Measurements from ENCODE around the gene SV2B. TPM values are rescaled to one million over a fixed set of nuclear protein-coding genes. Genes with fewer than 3 reads are reported as not detected.

The SV2B gene
- total RNA-seq, 1 experiment from 2014 or later = 1.4 TPM

DNA sequence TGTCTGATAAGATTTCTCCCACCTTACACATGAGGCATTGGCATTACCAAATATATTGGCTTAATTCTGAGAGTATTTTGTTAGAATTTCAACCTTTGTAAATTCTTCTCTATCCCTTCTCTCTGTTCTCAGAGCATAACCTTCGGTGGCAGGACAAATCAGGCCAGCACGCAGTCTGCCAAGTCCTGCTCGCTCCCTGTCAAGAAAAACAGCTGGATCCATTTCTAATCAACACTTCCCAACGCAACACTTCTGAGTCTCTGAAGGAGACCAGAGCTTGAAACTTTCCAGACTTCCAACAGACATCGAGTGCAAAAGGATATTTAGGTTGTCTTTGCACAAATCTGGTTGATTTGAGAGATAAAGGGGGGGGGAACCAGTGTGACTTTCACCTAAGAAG lies 125.7 kb downstream of the SV2B start:
- no peak overlapping the region for H3K4me3 Mint-ChIP-seq
- CTCF ChIA-PET = interaction anchor here (1.0 to 1.3 kb wide), 2 partner anchors 118 to 170 kb away, joined by 3 to 11 read pairs; no protein-coding TSS in a partner anchor
- H3K36me3 Mint-ChIP-seq = no peaks in the 10 kb centered on the region
- H3K27me3 Mint-ChIP-seq (ENCODE audit: low read depth) = no peaks in the 10 kb centered on the region
- DNase-seq (ENCODE audit: low spot score) = no peak
- H3K4me1 Mint-ChIP-seq = peaks cover 11% of the 10 kb centered on the region
- POLR2A ChIA-PET = no interaction called here
- no peaks in the 10 kb centered on the region for H3K9me3 Mint-ChIP-seq
- ATAC-seq = no peak
- H3K27ac Mint-ChIP-seq = no peak overlapping the region
- TF ChIP-seq, protein P1, sequence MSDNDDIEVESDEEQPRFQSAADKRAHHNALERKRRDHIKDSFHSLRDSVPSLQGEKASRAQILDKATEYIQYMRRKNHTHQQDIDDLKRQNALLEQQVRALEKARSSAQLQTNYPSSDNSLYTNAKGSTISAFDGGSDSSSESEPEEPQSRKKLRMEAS (CRISPR knock-in tag; IDR thresholded peaks at IDR 0.05) = no peak
- TF ChIP-seq NFATC4 (CRISPR knock-in tag; IDR thresholded peaks at IDR 0.05) (no peak), FOXJ3 (CRISPR knock-in tag; IDR thresholded peaks at IDR 0.05; ENCODE audit: borderline replicate concordance) (no peak), NR3C1 (CRISPR knock-in tag; conservative IDR thresholded peaks at IDR 0.05; ENCODE audit: low read depth) (no peak), KAT7 (CRISPR knock-in tag; IDR thresholded peaks at IDR 0.05; ENCODE audit: borderline replicate concordance) (no peak), MXD4 (CRISPR knock-in tag; IDR thresholded peaks at IDR 0.05; ENCODE audit: borderline replicate concordance) (no peak)
- TF ChIP-seq, protein P2, sequence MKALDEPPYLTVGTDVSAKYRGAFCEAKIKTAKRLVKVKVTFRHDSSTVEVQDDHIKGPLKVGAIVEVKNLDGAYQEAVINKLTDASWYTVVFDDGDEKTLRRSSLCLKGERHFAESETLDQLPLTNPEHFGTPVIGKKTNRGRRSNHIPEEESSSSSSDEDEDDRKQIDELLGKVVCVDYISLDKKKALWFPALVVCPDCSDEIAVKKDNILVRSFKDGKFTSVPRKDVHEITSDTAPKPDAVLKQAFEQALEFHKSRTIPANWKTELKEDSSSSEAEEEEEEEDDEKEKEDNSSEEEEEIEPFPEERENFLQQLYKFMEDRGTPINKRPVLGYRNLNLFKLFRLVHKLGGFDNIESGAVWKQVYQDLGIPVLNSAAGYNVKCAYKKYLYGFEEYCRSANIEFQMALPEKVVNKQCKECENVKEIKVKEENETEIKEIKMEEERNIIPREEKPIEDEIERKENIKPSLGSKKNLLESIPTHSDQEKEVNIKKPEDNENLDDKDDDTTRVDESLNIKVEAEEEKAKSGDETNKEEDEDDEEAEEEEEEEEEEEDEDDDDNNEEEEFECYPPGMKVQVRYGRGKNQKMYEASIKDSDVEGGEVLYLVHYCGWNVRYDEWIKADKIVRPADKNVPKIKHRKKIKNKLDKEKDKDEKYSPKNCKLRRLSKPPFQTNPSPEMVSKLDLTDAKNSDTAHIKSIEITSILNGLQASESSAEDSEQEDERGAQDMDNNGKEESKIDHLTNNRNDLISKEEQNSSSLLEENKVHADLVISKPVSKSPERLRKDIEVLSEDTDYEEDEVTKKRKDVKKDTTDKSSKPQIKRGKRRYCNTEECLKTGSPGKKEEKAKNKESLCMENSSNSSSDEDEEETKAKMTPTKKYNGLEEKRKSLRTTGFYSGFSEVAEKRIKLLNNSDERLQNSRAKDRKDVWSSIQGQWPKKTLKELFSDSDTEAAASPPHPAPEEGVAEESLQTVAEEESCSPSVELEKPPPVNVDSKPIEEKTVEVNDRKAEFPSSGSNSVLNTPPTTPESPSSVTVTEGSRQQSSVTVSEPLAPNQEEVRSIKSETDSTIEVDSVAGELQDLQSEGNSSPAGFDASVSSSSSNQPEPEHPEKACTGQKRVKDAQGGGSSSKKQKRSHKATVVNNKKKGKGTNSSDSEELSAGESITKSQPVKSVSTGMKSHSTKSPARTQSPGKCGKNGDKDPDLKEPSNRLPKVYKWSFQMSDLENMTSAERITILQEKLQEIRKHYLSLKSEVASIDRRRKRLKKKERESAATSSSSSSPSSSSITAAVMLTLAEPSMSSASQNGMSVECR (CRISPR knock-in tag; IDR thresholded peaks at IDR 0.05; ENCODE audit: borderline replicate concordance) = no peak
- TF ChIP-seq, protein P3, sequence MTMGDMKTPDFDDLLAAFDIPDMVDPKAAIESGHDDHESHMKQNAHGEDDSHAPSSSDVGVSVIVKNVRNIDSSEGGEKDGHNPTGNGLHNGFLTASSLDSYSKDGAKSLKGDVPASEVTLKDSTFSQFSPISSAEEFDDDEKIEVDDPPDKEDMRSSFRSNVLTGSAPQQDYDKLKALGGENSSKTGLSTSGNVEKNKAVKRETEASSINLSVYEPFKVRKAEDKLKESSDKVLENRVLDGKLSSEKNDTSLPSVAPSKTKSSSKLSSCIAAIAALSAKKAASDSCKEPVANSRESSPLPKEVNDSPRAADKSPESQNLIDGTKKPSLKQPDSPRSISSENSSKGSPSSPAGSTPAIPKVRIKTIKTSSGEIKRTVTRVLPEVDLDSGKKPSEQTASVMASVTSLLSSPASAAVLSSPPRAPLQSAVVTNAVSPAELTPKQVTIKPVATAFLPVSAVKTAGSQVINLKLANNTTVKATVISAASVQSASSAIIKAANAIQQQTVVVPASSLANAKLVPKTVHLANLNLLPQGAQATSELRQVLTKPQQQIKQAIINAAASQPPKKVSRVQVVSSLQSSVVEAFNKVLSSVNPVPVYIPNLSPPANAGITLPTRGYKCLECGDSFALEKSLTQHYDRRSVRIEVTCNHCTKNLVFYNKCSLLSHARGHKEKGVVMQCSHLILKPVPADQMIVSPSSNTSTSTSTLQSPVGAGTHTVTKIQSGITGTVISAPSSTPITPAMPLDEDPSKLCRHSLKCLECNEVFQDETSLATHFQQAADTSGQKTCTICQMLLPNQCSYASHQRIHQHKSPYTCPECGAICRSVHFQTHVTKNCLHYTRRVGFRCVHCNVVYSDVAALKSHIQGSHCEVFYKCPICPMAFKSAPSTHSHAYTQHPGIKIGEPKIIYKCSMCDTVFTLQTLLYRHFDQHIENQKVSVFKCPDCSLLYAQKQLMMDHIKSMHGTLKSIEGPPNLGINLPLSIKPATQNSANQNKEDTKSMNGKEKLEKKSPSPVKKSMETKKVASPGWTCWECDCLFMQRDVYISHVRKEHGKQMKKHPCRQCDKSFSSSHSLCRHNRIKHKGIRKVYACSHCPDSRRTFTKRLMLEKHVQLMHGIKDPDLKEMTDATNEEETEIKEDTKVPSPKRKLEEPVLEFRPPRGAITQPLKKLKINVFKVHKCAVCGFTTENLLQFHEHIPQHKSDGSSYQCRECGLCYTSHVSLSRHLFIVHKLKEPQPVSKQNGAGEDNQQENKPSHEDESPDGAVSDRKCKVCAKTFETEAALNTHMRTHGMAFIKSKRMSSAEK (CRISPR knock-in tag; IDR thresholded peaks at IDR 0.05; ENCODE audit: borderline replicate concordance) = no peak
- TF ChIP-seq, protein P4, sequence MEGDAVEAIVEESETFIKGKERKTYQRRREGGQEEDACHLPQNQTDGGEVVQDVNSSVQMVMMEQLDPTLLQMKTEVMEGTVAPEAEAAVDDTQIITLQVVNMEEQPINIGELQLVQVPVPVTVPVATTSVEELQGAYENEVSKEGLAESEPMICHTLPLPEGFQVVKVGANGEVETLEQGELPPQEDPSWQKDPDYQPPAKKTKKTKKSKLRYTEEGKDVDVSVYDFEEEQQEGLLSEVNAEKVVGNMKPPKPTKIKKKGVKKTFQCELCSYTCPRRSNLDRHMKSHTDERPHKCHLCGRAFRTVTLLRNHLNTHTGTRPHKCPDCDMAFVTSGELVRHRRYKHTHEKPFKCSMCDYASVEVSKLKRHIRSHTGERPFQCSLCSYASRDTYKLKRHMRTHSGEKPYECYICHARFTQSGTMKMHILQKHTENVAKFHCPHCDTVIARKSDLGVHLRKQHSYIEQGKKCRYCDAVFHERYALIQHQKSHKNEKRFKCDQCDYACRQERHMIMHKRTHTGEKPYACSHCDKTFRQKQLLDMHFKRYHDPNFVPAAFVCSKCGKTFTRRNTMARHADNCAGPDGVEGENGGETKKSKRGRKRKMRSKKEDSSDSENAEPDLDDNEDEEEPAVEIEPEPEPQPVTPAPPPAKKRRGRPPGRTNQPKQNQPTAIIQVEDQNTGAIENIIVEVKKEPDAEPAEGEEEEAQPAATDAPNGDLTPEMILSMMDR (IDR thresholded peaks at IDR 0.05) = no peak

DNA sequence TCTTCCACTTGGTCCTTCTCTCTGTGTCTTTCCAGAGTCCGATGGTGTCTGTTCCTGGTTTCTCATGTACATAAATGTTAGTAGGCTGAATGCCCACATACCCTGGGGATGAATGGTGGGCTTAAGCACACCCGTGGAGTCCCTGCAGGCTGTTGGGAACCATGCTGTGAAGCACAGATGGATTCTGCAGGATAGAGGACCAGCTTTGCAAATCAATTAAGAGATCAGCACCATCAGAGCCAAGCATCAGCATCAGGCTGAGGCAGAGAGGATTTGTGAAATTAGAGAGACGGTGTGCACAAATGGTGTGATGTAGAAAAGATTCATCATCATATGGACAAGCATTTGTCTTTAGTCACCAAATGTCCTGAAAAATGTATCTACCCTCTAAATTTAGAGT lies 127.1 kb downstream of the SV2B start:
- Mint-ChIP-seq H3K36me3 (no peaks in the 10 kb centered on the region), H3K4me1 (peaks cover 11% of the 10 kb centered on the region), H3K27me3 (ENCODE audit: low read depth) (no peaks in the 10 kb centered on the region), H3K4me3 (no peak overlapping the region), H3K9me3 (no peaks in the 10 kb centered on the region), H3K27ac (no peak overlapping the region)
- DNase-seq (ENCODE audit: low spot score) (no peak), ATAC-seq (no peak)
- ChIA-PET CTCF (interaction anchor here (1.4 kb wide), 1 partner anchor 31 kb away, joined by 6 read pairs; no protein-coding TSS in a partner anchor), POLR2A (no interaction called here)
- TF ChIP-seq FOXJ3 (CRISPR knock-in tag; IDR thresholded peaks at IDR 0.05; ENCODE audit: borderline replicate concordance) (no peak), ZNF423 (CRISPR knock-in tag; IDR thresholded peaks at IDR 0.05) (peak; percentile 67)
- TF ChIP-seq, protein P5, sequence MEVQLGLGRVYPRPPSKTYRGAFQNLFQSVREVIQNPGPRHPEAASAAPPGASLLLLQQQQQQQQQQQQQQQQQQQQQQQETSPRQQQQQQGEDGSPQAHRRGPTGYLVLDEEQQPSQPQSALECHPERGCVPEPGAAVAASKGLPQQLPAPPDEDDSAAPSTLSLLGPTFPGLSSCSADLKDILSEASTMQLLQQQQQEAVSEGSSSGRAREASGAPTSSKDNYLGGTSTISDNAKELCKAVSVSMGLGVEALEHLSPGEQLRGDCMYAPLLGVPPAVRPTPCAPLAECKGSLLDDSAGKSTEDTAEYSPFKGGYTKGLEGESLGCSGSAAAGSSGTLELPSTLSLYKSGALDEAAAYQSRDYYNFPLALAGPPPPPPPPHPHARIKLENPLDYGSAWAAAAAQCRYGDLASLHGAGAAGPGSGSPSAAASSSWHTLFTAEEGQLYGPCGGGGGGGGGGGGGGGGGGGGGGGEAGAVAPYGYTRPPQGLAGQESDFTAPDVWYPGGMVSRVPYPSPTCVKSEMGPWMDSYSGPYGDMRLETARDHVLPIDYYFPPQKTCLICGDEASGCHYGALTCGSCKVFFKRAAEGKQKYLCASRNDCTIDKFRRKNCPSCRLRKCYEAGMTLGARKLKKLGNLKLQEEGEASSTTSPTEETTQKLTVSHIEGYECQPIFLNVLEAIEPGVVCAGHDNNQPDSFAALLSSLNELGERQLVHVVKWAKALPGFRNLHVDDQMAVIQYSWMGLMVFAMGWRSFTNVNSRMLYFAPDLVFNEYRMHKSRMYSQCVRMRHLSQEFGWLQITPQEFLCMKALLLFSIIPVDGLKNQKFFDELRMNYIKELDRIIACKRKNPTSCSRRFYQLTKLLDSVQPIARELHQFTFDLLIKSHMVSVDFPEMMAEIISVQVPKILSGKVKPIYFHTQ (CRISPR knock-in tag; IDR thresholded peaks at IDR 0.05) = no peak

Data from WTC11 (cell line).